HUES64 (cell line): ENCODE measurements around the gene EIF3A.
"Not testable (repeated sequence)": the region's sequence is repeated elsewhere in the genome, so short reads cannot be mapped to it uniquely, and the experiment has no call there.

Experiments
- H3K27ac ChIP-seq: 2 replicates; pipeline ENCODE4 v1.7.0; 2013; ENCODE audit warnings: low read depth, low read length, inconsistent platforms
- H3K27me3 ChIP-seq: 2 replicates; pipeline ENCODE4 v1.6.1; 2013; ENCODE audit warnings: mild to moderate bottlenecking, low read length; ENCODE audit not compliant: insufficient read depth
- H3K36me3 ChIP-seq: 2 replicates; pipeline ENCODE4 v1.6.1; 2013; ENCODE audit warnings: mild to moderate bottlenecking, low read length; ENCODE audit not compliant: insufficient read depth
- H3K4me1 ChIP-seq: 2 replicates; pipeline ENCODE4 v1.6.1; 2013; ENCODE audit warnings: mild to moderate bottlenecking, low read length, moderate library complexity; ENCODE audit not compliant: insufficient read depth
- H3K4me3 ChIP-seq: 2 replicates; pipeline ENCODE4 v1.5.1; 2013; ENCODE audit warnings: mild to moderate bottlenecking, low read length, moderate library complexity
- H3K9ac ChIP-seq: 2 replicates; pipeline ENCODE4 v1.6.1; 2013; ENCODE audit warnings: mild to moderate bottlenecking, low read depth, low read length
- H3K9me3 ChIP-seq: 2 replicates; pipeline ENCODE4 v1.6.1; 2013; ENCODE audit warnings: low read depth, low read length; ENCODE audit not compliant: insufficient read depth
- WGBS: fragments of 150-250, 120-280 bp; methylation state at CpG from one replicate; pipeline ENCODE4 v1.1.7; 2013; ENCODE audit warnings: missing lambda C conversion rate; 5-methylcytosine and 5-hydroxymethylcytosine counted together

EIF3A gene

GRCh38 chr10:119100434-119101238, 20.0 kb upstream of the EIF3A start:
- Histone ChIP-seq H3K4me1 (peaks cover 5% of the 10 kb centered on the region; the same call in 1 of the 2 replicates), H3K27ac (no peak overlapping the region), H3K9ac (no peak overlapping the region), H3K27me3 (no peaks in the 10 kb centered on the region; the same call in 1 of the 2 replicates), H3K4me3 (no peak overlapping the region), H3K9me3 (no peaks in the 10 kb centered on the region), H3K36me3 (0 out of 2 replicates have a peak, but pooled peaks cover 3% of the 10 kb centered on the region)
- WGBS = 83% methylated on average over 3 of the region's 3 CpGs

- Histone ChIP-seq H3K4me1 (peaks cover 4% of the 10 kb centered on the region; the same call in 1 of the 2 replicates), H3K36me3 (no peaks in the 10 kb centered on the region), H3K9me3 (no peaks in the 10 kb centered on the region), H3K9ac (no peak overlapping the region), H3K4me3 (no peak overlapping the region), H3K27me3 (no peaks in the 10 kb centered on the region; the same call in 1 of the 2 replicates), H3K27ac (no peak overlapping the region)
- 96% methylated on average over 2 of the region's 3 CpGs for WGBS
These were observed 18.0 kb upstream of the EIF3A start for GRCh38 chr10:119098576-119098975.

GRCh38 chr10:119096641-119097415, 16.2 kb upstream of the EIF3A start:
- not testable (repeated sequence) for H3K36me3 ChIP-seq, H3K27me3 ChIP-seq, H3K27ac ChIP-seq, H3K9me3 ChIP-seq, H3K4me3 ChIP-seq, H3K4me1 ChIP-seq, H3K9ac ChIP-seq
- WGBS = 97% methylated on average over 11 of the region's 12 CpGs

- Histone ChIP-seq H3K27ac (no peak overlapping the region), H3K4me3 (no peak overlapping the region), H3K9me3 (no peaks in the 10 kb centered on the region), H3K9ac (no peak overlapping the region), H3K27me3 (no peaks in the 10 kb centered on the region), H3K4me1 (no peaks in the 10 kb centered on the region), H3K36me3 (no peaks in the 10 kb centered on the region)
- WGBS = 93% methylated on average over 4 of the region's 4 CpGs
These were observed 15.0 kb upstream of the EIF3A start for GRCh38 chr10:119095640-119096039.

GRCh38 chr10:119090968-119091367, 10.4 kb upstream of the EIF3A start:
- Histone ChIP-seq H3K9me3 (no peaks in the 10 kb centered on the region), H3K9ac (no peak overlapping the region), H3K4me1 (no peaks in the 10 kb centered on the region), H3K27me3 (no peaks in the 10 kb centered on the region), H3K27ac (no peak overlapping the region), H3K36me3 (no peaks in the 10 kb centered on the region), H3K4me3 (no peak overlapping the region)
- 94% methylated on average over 5 of the region's 5 CpGs for WGBS

GRCh38 chr10:119090026-119090795, 9.6 kb upstream of the EIF3A start:
- Histone ChIP-seq H3K4me1 (no peaks in the 10 kb centered on the region), H3K9me3 (no peaks in the 10 kb centered on the region), H3K27ac (no peak overlapping the region), H3K27me3 (no peaks in the 10 kb centered on the region), H3K4me3 (no peak overlapping the region), H3K36me3 (no peaks in the 10 kb centered on the region), H3K9ac (no peak overlapping the region)
- 90% methylated on average over 13 of the region's 13 CpGs for WGBS

- Histone ChIP-seq H3K4me1 (no peaks in the 10 kb centered on the region), H3K27me3 (no peaks in the 10 kb centered on the region), H3K27ac (no peak overlapping the region), H3K36me3 (no peaks in the 10 kb centered on the region), H3K9me3 (no peaks in the 10 kb centered on the region), H3K9ac (no peak overlapping the region), H3K4me3 (no peak overlapping the region)
- WGBS = 86% methylated on average over 4 of the region's 4 CpGs
These were observed 6.8 kb upstream of the EIF3A start for GRCh38 chr10:119087271-119087882.

- Histone ChIP-seq H3K9me3 (no peaks in the 10 kb centered on the region), H3K36me3 (no peaks in the 10 kb centered on the region), H3K4me3 (no peak overlapping the region), H3K9ac (no peak overlapping the region), H3K4me1 (no peaks in the 10 kb centered on the region), H3K27me3 (no peaks in the 10 kb centered on the region), H3K27ac (no peak overlapping the region)
- 94% methylated on average over 11 of the region's 11 CpGs for WGBS
These were observed 4.3 kb upstream of the EIF3A start for GRCh38 chr10:119084896-119085295.

- Histone ChIP-seq H3K9ac (peak overlapping the region; percentile 100), H3K27me3 (no peaks in the 10 kb centered on the region), H3K36me3 (peaks cover 16% of the 10 kb centered on the region; the same call in 1 of the 2 replicates), H3K4me1 (peaks cover 12% of the 10 kb centered on the region), H3K4me3 (peak overlapping the region; percentile 91), H3K27ac (peak overlapping the region; percentile 97), H3K9me3 (no peaks in the 10 kb centered on the region)
- WGBS = under 1% methylated on average over 48 of the region's 48 CpGs
These were observed 757 bp downstream of the EIF3A start for GRCh38 chr10:119079599-119080520.
